Islet precursor cell (in vitro differentiated cells): ENCODE data around the gene NAAA.
"Not testable (repeated sequence)": the region's sequence is repeated elsewhere in the genome, so short reads cannot be mapped to it uniquely, and the experiment has no call there.

Source experiments
- DNase-seq: peaks from one replicate; pipeline ENCODE4 v3.0.0-alpha.2; 2018

The NAAA gene

GRCh38 chr4:75916091-75916661, 24.6 kb downstream of the NAAA start:
- no peak for DNase-seq

- no peak for DNase-seq
These were observed 27.8 kb downstream of the NAAA start for GRCh38 chr4:75912968-75913367.

- not testable (repeated sequence) for DNase-seq
These were observed 30.0 kb downstream of the NAAA start for GRCh38 chr4:75910831-75911230.

- no peak for DNase-seq
These were observed 31.4 kb downstream of the NAAA start for GRCh38 chr4:75909405-75909804.

- no peak for DNase-seq
These were observed 32.3 kb downstream of the NAAA start for GRCh38 chr4:75908555-75908954.

GRCh38 chr4:75907966-75908365, 32.8 kb downstream of the NAAA start:
- DNase-seq, result no peak

GRCh38 chr4:75904076-75904475, 36.7 kb downstream of the NAAA start:
- DNase-seq, result no peak

GRCh38 chr4:75902352-75902751, 38.5 kb downstream of the NAAA start, which contains the start of gene PPEF2:
Gene PPEF2, minus strand, starts transcription at chr4:75902452. Its CDS starts 6,127 bp downstream, at chr4:75896325.
- DNase-seq, result no peak

- DNase-seq, result no peak
These were observed 42.3 kb downstream of the NAAA start for GRCh38 chr4:75898536-75898935.

- no peak for DNase-seq
These were observed 45.0 kb downstream of the NAAA start for GRCh38 chr4:75895744-75896314.

- no peak for DNase-seq
These were observed 48.3 kb downstream of the NAAA start for GRCh38 chr4:75892508-75892907.

GRCh38 chr4:75891611-75892010, 49.2 kb downstream of the NAAA start:
- DNase-seq, result no peak

- DNase-seq, result no peak
These were observed 51.1 kb downstream of the NAAA start for GRCh38 chr4:75889537-75890199.

GRCh38 chr4:75886104-75886503, 54.7 kb downstream of the NAAA start:
- no peak for DNase-seq

GRCh38 chr4:75881476-75881875, 59.3 kb downstream of the NAAA start:
- no peak for DNase-seq

- no peak for DNase-seq
These were observed 60.5 kb downstream of the NAAA start for GRCh38 chr4:75880278-75880677.

- no peak for DNase-seq
These were observed 62.5 kb downstream of the NAAA start for GRCh38 chr4:75878246-75878756.

GRCh38 chr4:75876218-75876617, 64.6 kb downstream of the NAAA start:
- DNase-seq, result no peak

- DNase-seq, result no peak
These were observed 71.7 kb downstream of the NAAA start for GRCh38 chr4:75869100-75869499.

GRCh38 chr4:75867130-75867529, 73.7 kb downstream of the NAAA start:
- no peak for DNase-seq
